ENCODE data around the gene AKT3.

AKT3 gene

GRCh38 chr1:243523766-243524165 lies 326.3 kb downstream of the AKT3 start:
- TF ChIP-seq EZH2phosphoT487 (IDR thresholded peaks at IDR 0.05; ENCODE audit: borderline replicate concordance, low read length), result no peak
- TF ChIP-seq CTCF (IDR thresholded peaks at IDR 0.05; ENCODE audit: low read depth, low read length, poor library complexity, severe bottlenecking), result no peak
- Histone ChIP-seq H3K79me2 (ENCODE audit: control insufficient read depth, low read length) (no peaks in the 10 kb centered on the region), H4K20me1 (ENCODE audit: control insufficient read depth, insufficient read depth, low read depth, low read length) (no peaks in the 10 kb centered on the region), H3K27ac (ENCODE audit: low read depth, low read length) (no peak overlapping the region), H3K27me3 (ENCODE audit: control insufficient read depth, low read length) (0 out of 2 replicates have a peak, but pooled peaks cover 4% of the 10 kb centered on the region), H3K9me3 (ENCODE audit: control insufficient read depth, insufficient read depth, low read length) (no peaks in the 10 kb centered on the region), H3K36me3 (ENCODE audit: control insufficient read depth, low read length) (no peaks in the 10 kb centered on the region), H3K4me3 (ENCODE audit: low read length) (no peak overlapping the region), H3K9me2 (replicated peaks; ENCODE audit: control insufficient read depth, low read length) (no peaks in the 10 kb centered on the region), H3K4me1 (ENCODE audit: control insufficient read depth, low read length) (no peaks in the 10 kb centered on the region), H3F3A (ENCODE audit: control insufficient read depth, insufficient read depth) (no peaks in the 10 kb centered on the region), H3K4me2 (ENCODE audit: low read length) (no peak overlapping the region)

- Histone ChIP-seq H3K4me2 (ENCODE audit: low read length) (no peak overlapping the region), H3F3A (ENCODE audit: control insufficient read depth, insufficient read depth) (no peaks in the 10 kb centered on the region), H4K20me1 (ENCODE audit: control insufficient read depth, insufficient read depth, low read depth, low read length) (no peaks in the 10 kb centered on the region), H3K36me3 (ENCODE audit: control insufficient read depth, low read length) (no peaks in the 10 kb centered on the region), H3K4me1 (ENCODE audit: control insufficient read depth, low read length) (no peaks in the 10 kb centered on the region), H3K27me3 (ENCODE audit: control insufficient read depth, low read length) (0 out of 2 replicates have a peak, but pooled peaks cover 4% of the 10 kb centered on the region), H3K4me3 (ENCODE audit: low read length) (no peak overlapping the region), H3K9me2 (replicated peaks; ENCODE audit: control insufficient read depth, low read length) (no peaks in the 10 kb centered on the region), H3K79me2 (ENCODE audit: control insufficient read depth, low read length) (no peaks in the 10 kb centered on the region), H3K9me3 (ENCODE audit: control insufficient read depth, insufficient read depth, low read length) (no peaks in the 10 kb centered on the region), H3K27ac (ENCODE audit: low read depth, low read length) (no peak overlapping the region)
- TF ChIP-seq CTCF (IDR thresholded peaks at IDR 0.05; ENCODE audit: low read depth, low read length, poor library complexity, severe bottlenecking) (no peak), EZH2phosphoT487 (IDR thresholded peaks at IDR 0.05; ENCODE audit: borderline replicate concordance, low read length) (no peak)
Observed at GRCh38 chr1:243520831-243521230, 329.2 kb downstream of the AKT3 start.

GRCh38 chr1:243514927-243515326 lies 335.1 kb downstream of the AKT3 start:
- Histone ChIP-seq H3K79me2 (ENCODE audit: control insufficient read depth, low read length) (no peaks in the 10 kb centered on the region), H3K4me2 (ENCODE audit: low read length) (no peak overlapping the region), H3K9me3 (ENCODE audit: control insufficient read depth, insufficient read depth, low read length) (no peaks in the 10 kb centered on the region), H3K9me2 (replicated peaks; ENCODE audit: control insufficient read depth, low read length) (no peaks in the 10 kb centered on the region), H3K27me3 (ENCODE audit: control insufficient read depth, low read length) (no peaks in the 10 kb centered on the region), H3K4me3 (ENCODE audit: low read length) (no peak overlapping the region), H3K4me1 (ENCODE audit: control insufficient read depth, low read length) (no peaks in the 10 kb centered on the region), H3K36me3 (ENCODE audit: control insufficient read depth, low read length) (no peaks in the 10 kb centered on the region), H3F3A (ENCODE audit: control insufficient read depth, insufficient read depth) (no peaks in the 10 kb centered on the region), H4K20me1 (ENCODE audit: control insufficient read depth, insufficient read depth, low read depth, low read length) (no peaks in the 10 kb centered on the region), H3K27ac (ENCODE audit: low read depth, low read length) (no peak overlapping the region)
- TF ChIP-seq CTCF (IDR thresholded peaks at IDR 0.05; ENCODE audit: low read depth, low read length, poor library complexity, severe bottlenecking) (no peak), EZH2phosphoT487 (IDR thresholded peaks at IDR 0.05; ENCODE audit: borderline replicate concordance, low read length) (no peak)
